HG03064 (cell line): ENCODE measurements around the gene NEK4.
A peak's percentile ranks its signal among the peaks of the same experiment; 100 is the strongest.

ENCODE experiments used
- ATAC-seq: cut with Tn5 transposase; IDR thresholded peaks from one replicate; pipeline ENCODE4 v1.9.1; 2021; ENCODE audit warnings: low read depth; ENCODE audit not compliant: unreplicated experiment

NEK4 gene

DNA sequence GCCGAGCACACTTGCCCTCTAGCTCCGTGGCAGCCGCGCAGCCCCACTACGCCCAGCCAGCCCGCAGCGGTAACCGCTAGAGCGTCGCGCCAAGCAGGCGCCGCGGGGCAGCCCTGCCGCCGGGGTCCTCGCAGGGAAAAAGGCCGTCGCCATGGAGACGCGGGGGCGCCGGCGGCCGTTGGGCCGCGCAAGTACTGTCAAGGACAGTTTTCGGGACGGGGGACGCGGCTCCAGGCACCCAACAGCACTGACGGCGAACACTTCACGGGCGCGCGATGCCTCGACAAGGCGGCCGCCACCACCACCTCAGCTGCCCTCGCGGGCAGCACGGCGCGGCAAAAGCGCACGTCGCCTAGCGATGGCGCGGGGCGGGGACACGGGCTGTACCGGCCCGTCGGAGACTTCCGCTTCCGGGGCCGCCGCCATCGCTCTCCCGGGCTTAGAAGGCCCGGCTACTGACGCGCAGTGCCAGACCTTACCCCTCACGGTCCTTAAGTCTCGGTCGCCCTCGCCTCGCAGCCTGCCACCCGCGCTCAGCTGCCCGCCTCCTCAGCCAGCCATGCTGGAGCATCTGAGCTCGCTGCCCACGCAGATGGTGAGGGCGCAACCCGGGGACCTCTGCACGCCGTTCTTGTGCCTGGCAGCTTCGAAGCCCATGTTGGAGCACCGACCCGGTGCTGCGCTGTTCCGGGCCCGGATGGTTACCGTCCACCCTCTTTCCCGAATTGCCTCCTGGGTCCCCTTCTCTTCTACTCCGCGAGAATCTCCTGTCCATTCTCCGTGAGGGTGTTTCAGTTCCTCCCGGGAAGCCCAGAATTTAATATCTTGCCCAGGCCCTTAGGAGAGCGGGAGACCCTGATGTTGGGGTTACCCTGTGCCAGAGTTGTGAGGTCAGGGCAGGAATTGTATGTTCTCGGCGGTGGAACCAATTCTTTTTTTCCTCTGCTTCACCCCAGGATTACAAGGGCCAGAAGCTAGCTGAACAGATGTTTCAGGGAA is 64.8 kb downstream of the NEK4 start, which contains the start of the genes GLT8D1 and SPCS1:
TSS of gene GLT8D1 (minus strand) at position 104 of the 999 bp plus-strand sequence. CDS start 5,331 bp downstream, outside the sequence.
TSS of gene SPCS1 (plus strand) at position 419 of the 999 bp plus-strand sequence. CDS start at position 560, 141 bp downstream.
- ATAC-seq = peak; percentile 76

DNA sequence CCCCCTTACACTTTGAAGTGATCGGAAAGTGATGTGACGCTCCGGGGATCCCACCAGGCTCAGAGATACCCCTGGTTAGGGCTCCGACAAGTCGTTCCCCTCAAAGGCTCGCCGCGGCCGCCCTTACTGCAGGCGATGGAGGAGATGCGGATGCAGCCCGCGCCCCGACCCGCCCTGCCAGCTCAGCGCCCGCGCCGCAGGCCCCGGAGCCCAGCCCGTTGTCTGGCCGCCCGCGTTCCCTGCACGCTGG is 65.4 kb downstream of the NEK4 start:
- no peak for ATAC-seq

- peak; percentile 9 for ATAC-seq
Observed at GRCh38 chr3:52704611-52705437, 65.9 kb downstream of the NEK4 start.

GRCh38 chr3:52703341-52703740 is 67.4 kb downstream of the NEK4 start:
- no peak for ATAC-seq

DNA sequence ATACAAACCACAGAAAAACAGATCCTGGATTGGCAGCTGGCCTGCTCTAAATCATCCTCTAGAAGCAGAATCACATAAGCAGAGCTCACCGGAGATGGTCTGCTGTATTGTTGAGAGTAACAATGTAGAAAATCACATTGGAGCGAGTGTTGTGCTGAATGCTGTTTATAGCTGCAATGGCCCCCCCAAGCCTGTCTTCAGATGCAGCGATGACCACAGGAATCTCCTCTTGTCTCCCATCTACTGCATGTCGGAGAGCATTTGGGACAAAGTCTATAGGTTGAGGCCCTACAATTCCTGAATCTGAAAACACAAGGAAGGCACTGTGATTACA is 73.1 kb downstream of the NEK4 start:
- ATAC-seq = no peak

- ATAC-seq = no peak
Observed at GRCh38 chr3:52696830-52697631, 73.7 kb downstream of the NEK4 start.

- no peak for ATAC-seq
Observed at GRCh38 chr3:52695798-52696671, 74.7 kb downstream of the NEK4 start.

DNA sequence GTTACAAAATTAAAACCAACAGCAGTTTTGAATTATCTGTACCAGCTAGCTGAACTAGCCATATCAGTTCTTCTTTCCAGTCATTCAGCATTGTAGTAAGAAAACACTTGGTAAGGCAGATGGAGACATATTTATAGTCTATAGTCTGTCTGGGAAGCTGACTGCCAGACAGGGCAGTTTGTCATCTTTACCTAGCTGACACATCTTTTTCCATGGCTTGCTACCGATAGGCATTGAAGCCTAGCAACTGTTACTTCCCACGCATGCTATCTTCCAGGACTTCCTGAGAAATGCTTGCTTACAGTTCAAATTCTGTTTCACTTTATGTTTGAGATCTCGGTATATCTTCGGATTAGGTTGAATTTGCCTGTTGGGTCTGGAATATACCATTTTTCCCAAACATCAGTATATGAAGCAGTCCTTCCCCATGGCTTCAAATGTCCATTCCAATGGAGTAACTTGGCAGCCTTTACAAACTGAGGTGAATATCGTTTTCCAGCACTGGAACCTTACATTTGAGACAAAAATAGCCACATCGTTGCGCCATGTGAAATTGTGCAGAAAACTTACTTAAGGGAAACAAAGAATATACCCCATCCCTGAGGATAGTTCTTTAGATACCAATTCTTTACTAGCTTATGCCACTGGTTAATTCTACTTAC is 76.1 kb downstream of the NEK4 start:
- no peak for ATAC-seq

DNA sequence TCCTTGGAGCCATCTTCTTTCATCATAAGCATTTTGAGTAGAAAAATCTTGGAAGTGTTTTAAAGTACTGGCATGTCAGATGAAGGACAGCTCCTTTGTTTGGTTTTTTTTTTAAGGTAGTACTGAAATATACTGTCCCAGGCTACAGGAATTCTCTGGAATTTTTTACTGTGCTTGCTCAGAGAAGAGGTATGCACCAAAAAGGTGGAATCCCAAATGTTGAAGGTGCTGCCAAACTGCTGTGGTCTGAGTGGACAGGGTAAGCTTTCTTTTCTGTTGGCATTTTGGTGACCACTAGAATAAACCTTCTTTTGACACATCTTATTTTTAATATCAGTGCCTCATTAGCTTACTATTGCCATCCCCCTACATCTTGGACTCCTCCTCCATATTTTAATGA is 77.7 kb downstream of the NEK4 start:
- ATAC-seq = no peak

DNA sequence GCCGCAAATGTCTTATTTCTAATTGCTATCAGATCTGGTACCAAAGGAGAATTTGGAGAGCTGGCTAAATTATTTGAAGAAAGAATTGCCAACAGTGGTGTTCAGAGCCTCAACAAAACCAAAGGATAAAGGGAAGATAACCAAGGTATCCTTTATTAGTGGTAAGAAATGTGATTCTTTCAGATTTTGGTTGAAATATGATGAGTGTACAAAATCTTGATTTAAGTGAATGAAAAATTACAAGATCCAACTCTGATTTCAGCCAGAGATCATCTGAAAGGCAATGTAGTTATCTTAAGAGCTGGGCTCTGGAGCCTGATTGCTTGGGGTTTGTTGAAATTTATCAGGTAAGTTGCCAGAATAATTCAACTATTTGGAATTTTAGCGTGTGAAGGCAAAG is 80.2 kb downstream of the NEK4 start:
- no peak for ATAC-seq

DNA sequence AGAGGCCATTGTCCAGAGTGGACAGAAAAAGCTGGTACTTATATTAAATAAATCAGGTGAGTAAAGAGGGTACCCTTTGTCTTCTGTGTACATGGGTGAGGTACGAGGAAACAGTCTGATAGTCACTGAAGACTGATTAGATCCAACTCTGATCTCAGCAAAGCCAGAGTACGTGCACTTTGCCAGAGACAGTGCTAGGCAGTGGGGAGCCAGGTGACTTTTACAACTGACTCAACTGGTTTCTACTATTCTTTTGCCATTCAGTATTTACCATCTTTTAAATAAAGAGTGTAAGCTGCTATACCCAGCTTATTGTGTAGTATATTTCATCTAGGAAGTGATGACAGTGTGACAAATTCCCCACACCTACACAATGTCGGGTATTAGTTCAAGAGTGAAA is 81.6 kb downstream of the NEK4 start:
- no peak for ATAC-seq

- ATAC-seq = no peak
Observed at GRCh38 chr3:52688266-52688665, 82.5 kb downstream of the NEK4 start.

- ATAC-seq = peak; percentile 64
Observed at GRCh38 chr3:52685709-52686691, 84.7 kb downstream of the NEK4 start, which contains the start of the genes GNL3 and PBRM1. Gene GNL3 (plus strand): TSS chr3:52686032. CDS start chr3:52686093, 61 bp downstream. Gene PBRM1 (minus strand): TSS chr3:52685913.

GRCh38 chr3:52685285-52685708 is 85.4 kb downstream of the NEK4 start:
- peak; percentile 61 for ATAC-seq

DNA sequence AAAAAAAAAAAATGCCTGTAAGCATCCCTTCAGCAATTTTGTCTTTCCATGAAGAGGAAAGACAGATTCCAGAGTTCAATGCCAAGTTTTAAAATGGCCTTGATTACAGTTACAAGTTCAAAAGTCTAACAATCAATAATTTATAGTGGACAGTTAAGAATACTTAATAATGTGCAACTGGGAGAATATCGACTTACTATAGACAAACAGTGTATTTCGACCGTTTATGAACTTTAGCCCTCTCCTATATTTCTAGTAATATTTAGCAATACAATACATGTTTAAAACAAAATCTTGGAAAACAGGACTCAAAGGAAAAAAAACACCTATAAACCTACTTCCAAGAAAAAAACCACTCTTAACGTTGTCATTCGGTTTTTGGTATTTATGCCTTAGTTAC is 86.6 kb downstream of the NEK4 start:
- no peak for ATAC-seq

- ATAC-seq = no peak
Observed at GRCh38 chr3:52683611-52684010, 87.1 kb downstream of the NEK4 start.

- ATAC-seq = no peak
Observed at GRCh38 chr3:52682016-52682415, 88.7 kb downstream of the NEK4 start.

DNA sequence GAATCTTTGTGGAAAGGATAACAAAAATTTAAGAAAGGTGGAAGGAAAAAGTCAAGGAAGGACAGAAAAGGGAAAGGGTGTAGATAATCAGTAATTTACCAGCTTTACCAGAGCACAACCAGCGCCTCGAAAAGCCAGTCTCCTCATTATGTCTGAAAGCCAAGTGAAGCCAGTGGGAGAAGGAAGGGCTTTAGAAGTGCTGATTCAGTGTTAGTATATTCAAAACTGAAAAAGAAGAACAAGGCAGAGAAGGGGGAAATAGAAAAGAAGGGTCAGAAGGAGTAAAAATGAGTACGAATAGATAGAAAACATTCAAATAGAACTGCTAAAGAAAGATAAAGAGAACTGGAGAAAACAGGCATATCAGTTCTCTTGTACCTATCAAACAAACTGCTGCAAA is 89.1 kb downstream of the NEK4 start:
- no peak for ATAC-seq
